Measurements from ENCODE around the gene PAK4. TPM values are rescaled to one million over a fixed set of nuclear protein-coding genes. Genes with fewer than 3 reads are reported as not detected.

The PAK4 gene
- total RNA-seq, 4 donors from 2014 or later: 6.1 to 16.3 (median 7.5) TPM

GRCh38 chr19:39188960-39189359 lies 63.4 kb downstream of the PAK4 start:
- Histone ChIP-seq H3K4me1 (peaks cover 0 to 5% (median 0%) of the 10 kb centered on the region in 3 donors), H3K27me3 (peaks cover 33% of the 10 kb centered on the region), H3K4me3 (no peak overlapping the region), H3K27ac (no peak overlapping the region), H3K36me3 (no peaks in the 10 kb centered on the region), H3K9me3 (no peaks in the 10 kb centered on the region)
- WGBS, 2 donors (ENCODE audit: low coverage in 1 of 2): 66 to 84% methylated on average over 6 of the region's 6 CpGs
- no peak for ATAC-seq
- TF ChIP-seq POLR2AphosphoS5 (IDR thresholded peaks at IDR 0.05): no peak
- no peak for TF ChIP-seq POLR2A (IDR thresholded peaks at IDR 0.05)
- TF ChIP-seq EP300 (IDR thresholded peaks at IDR 0.05): no peak
- TF ChIP-seq CTCF (IDR thresholded peaks at IDR 0.05): no peak

- TF ChIP-seq EP300 (IDR thresholded peaks at IDR 0.05): no peak
- TF ChIP-seq POLR2A (IDR thresholded peaks at IDR 0.05): no peak
- no peak for TF ChIP-seq POLR2AphosphoS5 (IDR thresholded peaks at IDR 0.05)
- TF ChIP-seq CTCF (IDR thresholded peaks at IDR 0.05): no peak
- Histone ChIP-seq H3K36me3 (no peaks in the 10 kb centered on the region), H3K4me1 (peaks cover 0 to 5% (median 0%) of the 10 kb centered on the region in 3 donors), H3K27me3 (peaks cover 50% of the 10 kb centered on the region), H3K9me3 (no peaks in the 10 kb centered on the region), H3K27ac (no peak overlapping the region), H3K4me3 (no peak overlapping the region)
- WGBS, 2 donors (ENCODE audit: low coverage in 1 of 2): 25 to 47% methylated on average over 2 to 11 of the region's 11 CpGs
- no peak for ATAC-seq
These were observed 65.2 kb downstream of the PAK4 start for GRCh38 chr19:39190768-39191167.

GRCh38 chr19:39192846-39193245 lies 67.3 kb downstream of the PAK4 start:
- TF ChIP-seq POLR2A (IDR thresholded peaks at IDR 0.05) (no peak), CTCF (IDR thresholded peaks at IDR 0.05) (no peak), EP300 (IDR thresholded peaks at IDR 0.05) (no peak), POLR2AphosphoS5 (IDR thresholded peaks at IDR 0.05) (no peak)
- no peak overlapping the region for H3K4me3 ChIP-seq
- no peak for ATAC-seq
- H3K9me3 ChIP-seq: no peaks in the 10 kb centered on the region
- peaks cover 65% of the 10 kb centered on the region for H3K27me3 ChIP-seq
- 75 to 82% methylated on average over 1 to 2 of the region's 2 CpGs for WGBS, 2 donors (ENCODE audit: low coverage in 1 of 2)
- peaks cover 0 to 7% (median 5%) of the 10 kb centered on the region in 3 donors for H3K4me1 ChIP-seq
- H3K27ac ChIP-seq: no peak overlapping the region
- no peaks in the 10 kb centered on the region for H3K36me3 ChIP-seq

GRCh38 chr19:39193803-39194202 lies 68.2 kb downstream of the PAK4 start:
- TF ChIP-seq CTCF (IDR thresholded peaks at IDR 0.05): no peak
- no peak for TF ChIP-seq EP300 (IDR thresholded peaks at IDR 0.05)
- TF ChIP-seq POLR2AphosphoS5 (IDR thresholded peaks at IDR 0.05): no peak
- no peak for TF ChIP-seq POLR2A (IDR thresholded peaks at IDR 0.05)
- ATAC-seq: no peak
- H3K27me3 ChIP-seq: peaks cover 65% of the 10 kb centered on the region

GRCh38 chr19:39194832-39195542 lies 69.4 kb downstream of the PAK4 start:
- Histone ChIP-seq H3K4me3 (no peak overlapping the region), H3K4me1 (peaks cover 0 to 10% (median 5%) of the 10 kb centered on the region in 3 donors), H3K9me3 (no peaks in the 10 kb centered on the region), H3K27ac (no peak overlapping the region), H3K36me3 (no peaks in the 10 kb centered on the region), H3K27me3 (peaks cover 72% of the 10 kb centered on the region)
- TF ChIP-seq CTCF (IDR thresholded peaks at IDR 0.05): no peak
- no peak for TF ChIP-seq POLR2A (IDR thresholded peaks at IDR 0.05)
- no peak for TF ChIP-seq POLR2AphosphoS5 (IDR thresholded peaks at IDR 0.05)
- no peak for TF ChIP-seq EP300 (IDR thresholded peaks at IDR 0.05)
- no peak for ATAC-seq
- WGBS, 2 donors (ENCODE audit: low coverage in 1 of 2): 64% methylated on average over 4 of the region's 9 CpGs; no CpG with 5 or more reads in 1 of the 2 donors

More at GRCh38 chr19:39193803-39194202, 68.2 kb downstream of the PAK4 start:
- peaks cover 0 to 7% (median 5%) of the 10 kb centered on the region in 3 donors for H3K4me1 ChIP-seq
- 27 to 80% methylated on average over 1 to 2 of the region's 8 CpGs for WGBS, 2 donors (ENCODE audit: low coverage in 1 of 2)
- H3K27ac ChIP-seq: no peak overlapping the region
- no peak overlapping the region for H3K4me3 ChIP-seq
- no peaks in the 10 kb centered on the region for H3K36me3 ChIP-seq
- no peaks in the 10 kb centered on the region for H3K9me3 ChIP-seq

Data from gastroesophageal sphincter (tissue), 4 donors.